ENCODE measurements around the gene ASB2. TPM values are rescaled to one million over a fixed set of nuclear protein-coding genes. Genes with fewer than 3 reads are reported as not detected.

The ASB2 gene
- polyA plus RNA-seq, 1 donor (not counting 4 experiments of a cell fraction or from before 2014, with no cell fraction given), result 0.56 TPM

DNA sequence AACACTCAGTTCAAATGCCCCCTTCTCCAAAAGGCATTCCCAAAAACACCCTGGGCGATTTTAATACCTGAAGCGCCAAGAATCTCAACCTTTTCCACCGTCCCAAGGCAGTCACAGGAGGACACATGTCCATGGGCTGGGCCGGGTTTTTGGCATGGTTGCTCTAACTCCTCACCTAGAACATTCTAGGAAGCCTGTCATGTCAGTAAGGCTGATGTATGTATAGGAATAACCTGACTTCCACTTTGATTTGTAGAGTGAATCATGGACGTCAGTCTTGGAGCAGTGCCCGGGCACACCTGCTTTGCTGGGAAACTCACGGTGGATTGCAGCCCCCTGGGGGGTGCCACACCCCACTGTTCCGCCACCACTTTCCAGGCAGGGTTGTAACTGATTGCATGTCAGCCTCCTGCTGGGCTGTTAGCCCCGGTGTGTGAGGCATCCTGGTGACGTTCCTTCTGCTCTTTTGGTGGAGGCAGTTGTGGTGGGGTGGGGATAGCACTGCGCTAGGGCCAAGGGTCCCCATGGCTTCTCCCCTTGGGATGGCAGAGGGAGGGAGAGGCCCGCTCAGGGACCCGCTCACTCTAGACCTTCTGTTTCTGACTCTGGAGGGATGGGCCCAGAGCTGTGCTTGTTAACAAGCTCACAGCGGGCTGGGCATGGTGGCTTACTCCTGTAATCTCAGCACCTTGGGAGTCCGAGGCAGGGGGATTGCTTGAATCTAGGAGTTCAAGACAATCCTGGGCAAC is 84.4 kb downstream of the ASB2 start:
- Histone ChIP-seq H2AFZ (ENCODE audit: control insufficient read depth, low read length) (no peak overlapping the region), H3K4me1 (ENCODE audit: control insufficient read depth, extremely low read depth, insufficient read depth, low read length) (no peaks in the 10 kb centered on the region), H3K27me3 (ENCODE audit: control insufficient read depth, extremely low read depth, insufficient read depth, low read length) (peaks cover 30% of the 10 kb centered on the region), H3K27ac (ENCODE audit: control insufficient read depth, insufficient read depth, low read length) (no peak overlapping the region), H3K4me2 (ENCODE audit: control insufficient read depth, extremely low read depth, insufficient read depth, low read depth, low read length) (no peak overlapping the region), H4K20me1 (ENCODE audit: control insufficient read depth, extremely low read depth, insufficient read depth, low read length) (no peaks in the 10 kb centered on the region), H3K9ac (ENCODE audit: control insufficient read depth, extremely low read depth, insufficient read depth, low read length) (no peak overlapping the region), H3K9me3 (ENCODE audit: control insufficient read depth, low read depth, low read length) (no peaks in the 10 kb centered on the region), H3K9me1 (ENCODE audit: control insufficient read depth, extremely low read depth, insufficient read depth, low read length) (no peaks in the 10 kb centered on the region), H3K36me3 (ENCODE audit: control insufficient read depth in 2 of 2, extremely low read depth in 1 of 2, insufficient read depth in 2 of 2, low read length in 2 of 2) (no peaks in the 10 kb centered on the region), H3K4me3 (ENCODE audit: control insufficient read depth in 2 of 3, extremely low read depth in 1 of 3, insufficient read depth in 2 of 3, low read depth in 1 of 3, low read length in 3 of 3) (no peak overlapping the region), H3K79me2 (ENCODE audit: control insufficient read depth, insufficient read depth, low read length) (no peaks in the 10 kb centered on the region)
- FAIRE-seq (no peak), DNase-seq (ENCODE audit: low read depth, low spot score) (peak; percentile 25)
- dilution Hi-C loops (cut with MboI; ENCODE audit: extremely low pct_ligation_motif_present, low sequenced_read_pairs), result no loop called here
- TF ChIP-seq, protein P1, sequence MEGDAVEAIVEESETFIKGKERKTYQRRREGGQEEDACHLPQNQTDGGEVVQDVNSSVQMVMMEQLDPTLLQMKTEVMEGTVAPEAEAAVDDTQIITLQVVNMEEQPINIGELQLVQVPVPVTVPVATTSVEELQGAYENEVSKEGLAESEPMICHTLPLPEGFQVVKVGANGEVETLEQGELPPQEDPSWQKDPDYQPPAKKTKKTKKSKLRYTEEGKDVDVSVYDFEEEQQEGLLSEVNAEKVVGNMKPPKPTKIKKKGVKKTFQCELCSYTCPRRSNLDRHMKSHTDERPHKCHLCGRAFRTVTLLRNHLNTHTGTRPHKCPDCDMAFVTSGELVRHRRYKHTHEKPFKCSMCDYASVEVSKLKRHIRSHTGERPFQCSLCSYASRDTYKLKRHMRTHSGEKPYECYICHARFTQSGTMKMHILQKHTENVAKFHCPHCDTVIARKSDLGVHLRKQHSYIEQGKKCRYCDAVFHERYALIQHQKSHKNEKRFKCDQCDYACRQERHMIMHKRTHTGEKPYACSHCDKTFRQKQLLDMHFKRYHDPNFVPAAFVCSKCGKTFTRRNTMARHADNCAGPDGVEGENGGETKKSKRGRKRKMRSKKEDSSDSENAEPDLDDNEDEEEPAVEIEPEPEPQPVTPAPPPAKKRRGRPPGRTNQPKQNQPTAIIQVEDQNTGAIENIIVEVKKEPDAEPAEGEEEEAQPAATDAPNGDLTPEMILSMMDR (optimal IDR thresholded peaks at IDR 0.05 in 1 of 3, IDR thresholded peaks at IDR 0.05 in 1 of 3, conservative IDR thresholded peaks at IDR 0.05 in 1 of 3; ENCODE audit: extremely low read depth in 1 of 3, insufficient read depth in 2 of 3, low read length in 3 of 3), result no peak
- peak; percentile 26 for TF ChIP-seq EZH2 (IDR thresholded peaks at IDR 0.05; ENCODE audit: low read length)

DNA sequence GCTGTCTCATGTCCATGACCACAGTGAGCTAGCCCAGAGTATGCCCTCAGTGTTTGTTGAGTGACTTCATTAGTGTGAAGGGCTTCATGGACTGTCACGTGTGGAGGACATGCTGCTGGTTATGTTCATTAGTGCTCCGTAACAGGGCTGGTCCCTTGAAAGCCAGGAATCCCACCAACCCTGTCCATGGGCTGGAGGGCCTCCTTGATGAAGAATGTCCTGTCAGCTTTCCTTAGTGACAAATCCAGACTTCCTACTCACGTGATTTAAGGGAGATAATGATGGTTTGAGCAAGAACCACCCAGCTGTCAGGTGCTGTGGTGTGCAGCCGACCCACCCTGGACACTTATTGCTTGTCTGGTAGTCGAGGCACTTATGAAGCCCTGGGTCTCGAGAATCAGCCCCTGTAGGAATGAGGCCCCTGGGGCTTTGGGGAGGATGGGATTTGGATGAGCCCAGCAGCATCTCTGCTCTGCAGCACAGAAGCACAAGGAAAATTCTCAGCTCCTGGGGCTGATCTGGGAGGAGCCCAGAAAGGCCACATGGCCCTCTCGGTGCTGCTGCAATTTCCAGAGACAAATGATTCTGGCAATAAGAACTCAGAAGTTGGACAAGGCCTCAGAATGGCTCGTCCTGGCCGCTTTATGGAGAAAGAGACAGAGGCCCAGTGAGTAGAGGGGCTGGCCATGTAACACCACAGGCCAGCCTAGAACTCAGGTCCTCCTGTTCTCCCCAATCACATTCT is 86.5 kb downstream of the ASB2 start:
- H3K4me2 ChIP-seq (ENCODE audit: control insufficient read depth, extremely low read depth, insufficient read depth, low read depth, low read length), result no peak overlapping the region
- no peak overlapping the region for H2AFZ ChIP-seq (ENCODE audit: control insufficient read depth, low read length)
- no peak for DNase-seq (ENCODE audit: low read depth, low spot score)
- H3K27ac ChIP-seq (ENCODE audit: control insufficient read depth, insufficient read depth, low read length), result no peak overlapping the region
- dilution Hi-C loops (cut with MboI; ENCODE audit: extremely low pct_ligation_motif_present, low sequenced_read_pairs), result no loop called here
- H3K9ac ChIP-seq (ENCODE audit: control insufficient read depth, extremely low read depth, insufficient read depth, low read length), result no peak overlapping the region
- H3K36me3 ChIP-seq (ENCODE audit: control insufficient read depth in 2 of 2, extremely low read depth in 1 of 2, insufficient read depth in 2 of 2, low read length in 2 of 2), result no peaks in the 10 kb centered on the region
- H3K4me1 ChIP-seq (ENCODE audit: control insufficient read depth, extremely low read depth, insufficient read depth, low read length), result no peaks in the 10 kb centered on the region
- no peaks in the 10 kb centered on the region for H3K9me3 ChIP-seq (ENCODE audit: control insufficient read depth, low read depth, low read length)
- no peak for FAIRE-seq
- TF ChIP-seq, protein P1 (optimal IDR thresholded peaks at IDR 0.05 in 1 of 3, IDR thresholded peaks at IDR 0.05 in 1 of 3, conservative IDR thresholded peaks at IDR 0.05 in 1 of 3; ENCODE audit: extremely low read depth in 1 of 3, insufficient read depth in 2 of 3, low read length in 3 of 3), result no peak
- TF ChIP-seq EZH2 (IDR thresholded peaks at IDR 0.05; ENCODE audit: low read length), result no peak
- no peaks in the 10 kb centered on the region for H3K9me1 ChIP-seq (ENCODE audit: control insufficient read depth, extremely low read depth, insufficient read depth, low read length)
- no peaks in the 10 kb centered on the region for H4K20me1 ChIP-seq (ENCODE audit: control insufficient read depth, extremely low read depth, insufficient read depth, low read length)
- no peaks in the 10 kb centered on the region for H3K79me2 ChIP-seq (ENCODE audit: control insufficient read depth, insufficient read depth, low read length)
- H3K4me3 ChIP-seq (ENCODE audit: control insufficient read depth in 2 of 3, extremely low read depth in 1 of 3, insufficient read depth in 2 of 3, low read depth in 1 of 3, low read length in 3 of 3), result no peak overlapping the region
- H3K27me3 ChIP-seq (ENCODE audit: control insufficient read depth, extremely low read depth, insufficient read depth, low read length), result peaks cover 30% of the 10 kb centered on the region

Data from keratinocyte (primary cell).